Measurements from ENCODE around the gene MSRB3. TPM values are rescaled to one million over a fixed set of nuclear protein-coding genes. Genes with fewer than 3 reads are reported as not detected.

The MSRB3 gene
- total RNA-seq, 1 experiment from 2014 or later, result 1.1 TPM

DNA sequence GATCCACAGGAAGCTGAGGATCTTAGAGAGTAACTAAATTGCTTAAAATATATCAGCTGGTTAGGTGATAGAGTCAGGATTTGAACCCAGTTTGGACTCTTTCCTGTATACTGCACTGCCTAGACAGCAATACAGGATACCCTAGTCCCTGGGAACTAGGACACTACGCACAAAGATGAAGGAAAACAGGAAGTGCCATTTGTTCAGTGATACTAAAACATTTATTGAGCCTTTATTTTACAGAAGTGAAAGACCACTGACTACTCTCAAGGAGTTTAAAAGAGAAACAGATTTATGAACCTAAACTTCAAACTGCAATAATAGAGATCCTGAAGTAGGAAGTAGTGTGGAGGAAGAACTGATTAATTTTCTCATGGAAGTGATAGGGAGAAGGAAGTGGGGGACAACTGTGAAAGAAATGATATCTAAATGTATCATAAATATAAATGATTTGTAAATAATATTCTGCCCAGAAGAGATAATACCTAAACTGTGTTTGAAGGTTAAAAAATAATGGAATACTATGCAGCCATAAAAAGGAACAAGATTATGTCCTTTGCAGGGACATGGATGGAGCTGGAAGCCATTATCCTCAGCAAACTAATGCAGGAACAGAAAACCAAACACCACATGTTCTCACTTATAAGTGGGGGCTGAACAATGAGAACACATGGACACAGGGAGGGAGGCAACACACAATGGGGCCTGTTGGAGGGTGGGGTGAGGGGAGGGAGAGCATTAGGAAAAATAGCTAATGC is 18.2 kb downstream of the MSRB3 start:
- Histone ChIP-seq H3K9ac (ENCODE audit: extremely low read depth, insufficient read length, low read length) (no peak overlapping the region), H4K20me1 (ENCODE audit: control insufficient read depth, insufficient read depth, insufficient read length) (no peaks in the 10 kb centered on the region), H3K14ac (ENCODE audit: insufficient read depth, low read length) (no peak overlapping the region), H3T11ph (ENCODE audit: low read length) (no peak overlapping the region), H3K4me2 (ENCODE audit: insufficient read depth, insufficient read length, low read length) (no peak overlapping the region), H3K27ac (ENCODE audit: insufficient read length, low read depth, low read length) (no peak overlapping the region), H3K56ac (ENCODE audit: insufficient read length, low read depth, low read length) (no peak overlapping the region), H3K4ac (ENCODE audit: low read depth, low read length) (no peak overlapping the region), H3K79me1 (ENCODE audit: insufficient read depth, low read depth, low read length, poor library complexity, severe bottlenecking) (no peaks in the 10 kb centered on the region), H3K4me1 (ENCODE audit: insufficient read depth, low read length) (no peaks in the 10 kb centered on the region), H2BK20ac (ENCODE audit: low read depth, low read length, poor library complexity, severe bottlenecking) (no peak overlapping the region), H2AFZ (ENCODE audit: low read length) (no peak overlapping the region), H3K27me3 (ENCODE audit: insufficient read depth, low read length) (no peaks in the 10 kb centered on the region), H2BK12ac (ENCODE audit: insufficient read length, low read depth, low read length) (no peak overlapping the region), H4K5ac (ENCODE audit: insufficient read length, low read depth, low read length) (no peak overlapping the region), H3K79me2 (ENCODE audit: insufficient read depth, low read length) (no peaks in the 10 kb centered on the region), H4K8ac (replicated peaks; ENCODE audit: insufficient read length, low read depth, low read length) (no peak overlapping the region), H3K23ac (ENCODE audit: insufficient read length, low read depth, low read length) (no peak overlapping the region), H3K23me2 (ENCODE audit: insufficient read length, low read depth, low read length, poor library complexity, severe bottlenecking) (no peaks in the 10 kb centered on the region), H4K91ac (ENCODE audit: insufficient read length, low read depth, low read length) (no peak overlapping the region), H2BK120ac (ENCODE audit: low read depth, low read length, poor library complexity, severe bottlenecking) (no peak overlapping the region), H2BK5ac (ENCODE audit: insufficient read length, low read length) (no peak overlapping the region), H2AK5ac (ENCODE audit: insufficient read length, low read length) (no peak overlapping the region), H3K9me3 (ENCODE audit: control insufficient read depth, low read depth, low read length) (no peaks in the 10 kb centered on the region), H2BK15ac (ENCODE audit: low read depth, low read length) (no peak overlapping the region), H3K18ac (ENCODE audit: insufficient read length, low read depth, low read length) (no peak overlapping the region)
- no CpG with 5 or more reads among the region's 1 CpG for WGBS (ENCODE audit: extremely low coverage, insufficient read length, low lambda C conversion rate)
- Mint-ChIP-seq H3K27ac (no peak overlapping the region), H3K27me3 (ENCODE audit: low read depth) (peaks cover 1% of the 10 kb centered on the region; the same call in 1 of the 2 replicates), H3K9me3 (no peaks in the 10 kb centered on the region), H3K4me1 (no peaks in the 10 kb centered on the region), H3K36me3 (ENCODE audit: insufficient read depth in 1 of 3, low read depth in 3 of 3) (no peaks in the 10 kb centered on the region), H3K4me3 (no peak overlapping the region)
- no peak for DNase-seq
- TF ChIP-seq, protein P1, sequence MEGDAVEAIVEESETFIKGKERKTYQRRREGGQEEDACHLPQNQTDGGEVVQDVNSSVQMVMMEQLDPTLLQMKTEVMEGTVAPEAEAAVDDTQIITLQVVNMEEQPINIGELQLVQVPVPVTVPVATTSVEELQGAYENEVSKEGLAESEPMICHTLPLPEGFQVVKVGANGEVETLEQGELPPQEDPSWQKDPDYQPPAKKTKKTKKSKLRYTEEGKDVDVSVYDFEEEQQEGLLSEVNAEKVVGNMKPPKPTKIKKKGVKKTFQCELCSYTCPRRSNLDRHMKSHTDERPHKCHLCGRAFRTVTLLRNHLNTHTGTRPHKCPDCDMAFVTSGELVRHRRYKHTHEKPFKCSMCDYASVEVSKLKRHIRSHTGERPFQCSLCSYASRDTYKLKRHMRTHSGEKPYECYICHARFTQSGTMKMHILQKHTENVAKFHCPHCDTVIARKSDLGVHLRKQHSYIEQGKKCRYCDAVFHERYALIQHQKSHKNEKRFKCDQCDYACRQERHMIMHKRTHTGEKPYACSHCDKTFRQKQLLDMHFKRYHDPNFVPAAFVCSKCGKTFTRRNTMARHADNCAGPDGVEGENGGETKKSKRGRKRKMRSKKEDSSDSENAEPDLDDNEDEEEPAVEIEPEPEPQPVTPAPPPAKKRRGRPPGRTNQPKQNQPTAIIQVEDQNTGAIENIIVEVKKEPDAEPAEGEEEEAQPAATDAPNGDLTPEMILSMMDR (conservative IDR thresholded peaks at IDR 0.05), result no peak
